Measurements from ENCODE around the gene CCL16.
"Not testable (repeated sequence)": the region's sequence is repeated elsewhere in the genome, so short reads cannot be mapped to it uniquely, and the experiment has no call there.

Gene CCL16

GRCh38 chr17:36001862-36002603 is 20.7 kb upstream of the CCL16 start:
- H3K4me3 Mint-ChIP-seq = no peak overlapping the region
- ATAC-seq (replicated peaks; ENCODE audit: extremely low read depth, poor library complexity, severe bottlenecking) = no peak

GRCh38 chr17:36001110-36001771 is 19.9 kb upstream of the CCL16 start, which contains the start of gene CCL15:
TSS of gene CCL15 (minus strand) at chr17:36001553. CDS start at chr17:36001492, 61 bp downstream.
- Mint-ChIP-seq H3K27me3 (no peaks in the 10 kb centered on the region), H3K4me3 (no peak within 1 kb of the TSS), H3K27ac (ENCODE audit: low read depth) (no peak within 1 kb of the TSS), H3K9me3 (no peaks in the 10 kb centered on the region), H3K36me3 (ENCODE audit: insufficient read depth) (no peaks in the 10 kb centered on the region), H3K4me1 (peaks cover 23% of the 10 kb centered on the region)
- ATAC-seq (replicated peaks; ENCODE audit: extremely low read depth, poor library complexity, severe bottlenecking) (no peak), DNase-seq (ENCODE audit: low spot score in 2 of 2) (no peak)

More at GRCh38 chr17:36001862-36002603, 20.7 kb upstream of the CCL16 start:
- Mint-ChIP-seq H3K27me3 (no peaks in the 10 kb centered on the region), H3K4me1 (peaks cover 25% of the 10 kb centered on the region), H3K9me3 (no peaks in the 10 kb centered on the region), H3K36me3 (ENCODE audit: insufficient read depth) (no peaks in the 10 kb centered on the region), H3K27ac (ENCODE audit: low read depth) (no peak overlapping the region)
- no peak for DNase-seq (ENCODE audit: low spot score in 2 of 2)

- H3K36me3 Mint-ChIP-seq (ENCODE audit: insufficient read depth) = no peaks in the 10 kb centered on the region
- H3K4me1 Mint-ChIP-seq = peaks cover 20% of the 10 kb centered on the region
- no peaks in the 10 kb centered on the region for H3K27me3 Mint-ChIP-seq
- H3K9me3 Mint-ChIP-seq = no peaks in the 10 kb centered on the region
- ATAC-seq (replicated peaks; ENCODE audit: extremely low read depth, poor library complexity, severe bottlenecking) (no peak), DNase-seq (ENCODE audit: low spot score in 2 of 2) (no peak)
- no peak overlapping the region for H3K27ac Mint-ChIP-seq (ENCODE audit: low read depth)
- no peak overlapping the region for H3K4me3 Mint-ChIP-seq
Observed at GRCh38 chr17:36000732-36001109, 19.4 kb upstream of the CCL16 start.

- Mint-ChIP-seq H3K4me3 (no peak overlapping the region), H3K4me1 (peaks cover 8% of the 10 kb centered on the region), H3K27ac (ENCODE audit: low read depth) (peak overlapping the region; percentile 44), H3K9me3 (no peaks in the 10 kb centered on the region), H3K36me3 (ENCODE audit: insufficient read depth) (no peaks in the 10 kb centered on the region), H3K27me3 (no peaks in the 10 kb centered on the region)
- no peak for DNase-seq (ENCODE audit: low spot score in 2 of 2)
- ATAC-seq (replicated peaks; ENCODE audit: extremely low read depth, poor library complexity, severe bottlenecking) = no peak
Observed at GRCh38 chr17:35998756-35999155, 17.5 kb upstream of the CCL16 start.

GRCh38 chr17:35998018-35998545 is 16.8 kb upstream of the CCL16 start:
- ATAC-seq (replicated peaks; ENCODE audit: extremely low read depth, poor library complexity, severe bottlenecking) (no peak), DNase-seq (ENCODE audit: low spot score in 2 of 2) (no peak)
- no peak overlapping the region for H3K4me3 Mint-ChIP-seq
- peaks cover 6% of the 10 kb centered on the region for H3K4me1 Mint-ChIP-seq
- H3K27ac Mint-ChIP-seq (ENCODE audit: low read depth) = peak overlapping the region; percentile 44
- no peaks in the 10 kb centered on the region for H3K27me3 Mint-ChIP-seq
- no peaks in the 10 kb centered on the region for H3K9me3 Mint-ChIP-seq
- H3K36me3 Mint-ChIP-seq (ENCODE audit: insufficient read depth) = no peaks in the 10 kb centered on the region

- not testable (repeated sequence) for H3K4me3 Mint-ChIP-seq; DNase-seq (ENCODE audit: low spot score in 2 of 2); H3K27me3 Mint-ChIP-seq; H3K27ac Mint-ChIP-seq (ENCODE audit: low read depth); H3K36me3 Mint-ChIP-seq (ENCODE audit: insufficient read depth); H3K4me1 Mint-ChIP-seq; ATAC-seq (replicated peaks; ENCODE audit: extremely low read depth, poor library complexity, severe bottlenecking); H3K9me3 Mint-ChIP-seq
Observed at GRCh38 chr17:35995346-35995745, 14.0 kb upstream of the CCL16 start.

GRCh38 chr17:35991075-35991474 is 9.8 kb upstream of the CCL16 start:
- H3K4me3 Mint-ChIP-seq = no peak overlapping the region
- peaks cover 5% of the 10 kb centered on the region for H3K9me3 Mint-ChIP-seq
- H3K4me1 Mint-ChIP-seq = no peaks in the 10 kb centered on the region
- no peak overlapping the region for H3K27ac Mint-ChIP-seq (ENCODE audit: low read depth)
- peaks cover 1% of the 10 kb centered on the region for H3K36me3 Mint-ChIP-seq (ENCODE audit: insufficient read depth)
- ATAC-seq (replicated peaks; ENCODE audit: extremely low read depth, poor library complexity, severe bottlenecking) (no peak), DNase-seq (ENCODE audit: low spot score in 2 of 2) (no peak)
- H3K27me3 Mint-ChIP-seq = no peaks in the 10 kb centered on the region

- no peak for DNase-seq (ENCODE audit: low spot score in 2 of 2)
- H3K36me3 Mint-ChIP-seq (ENCODE audit: insufficient read depth) = peaks cover 1% of the 10 kb centered on the region
- peaks cover 5% of the 10 kb centered on the region for H3K9me3 Mint-ChIP-seq
- H3K27me3 Mint-ChIP-seq = no peaks in the 10 kb centered on the region
- H3K4me3 Mint-ChIP-seq = no peak overlapping the region
- H3K4me1 Mint-ChIP-seq = no peaks in the 10 kb centered on the region
- H3K27ac Mint-ChIP-seq (ENCODE audit: low read depth) = no peak overlapping the region
- ATAC-seq (replicated peaks; ENCODE audit: extremely low read depth, poor library complexity, severe bottlenecking) = no peak
Observed at GRCh38 chr17:35988164-35988563, 6.9 kb upstream of the CCL16 start.

- Mint-ChIP-seq H3K36me3 (ENCODE audit: insufficient read depth) (peaks cover 1% of the 10 kb centered on the region), H3K27me3 (no peaks in the 10 kb centered on the region), H3K4me3 (no peak within 1 kb of the TSS), H3K4me1 (peaks cover 6% of the 10 kb centered on the region), H3K27ac (ENCODE audit: low read depth) (peak within 1 kb of the TSS; percentile 9), H3K9me3 (peaks cover 5% of the 10 kb centered on the region)
- no peak for DNase-seq (ENCODE audit: low spot score in 2 of 2)
- ATAC-seq (replicated peaks; ENCODE audit: extremely low read depth, poor library complexity, severe bottlenecking) = no peak
Observed at GRCh38 chr17:35986643-35987042, 5.3 kb upstream of the CCL16 start, which contains the start of gene CCL14. TSS of gene CCL14 (minus strand) at chr17:35986729. CDS start at chr17:35986649, 80 bp downstream.

- no peak for DNase-seq (ENCODE audit: low spot score in 2 of 2)
- Mint-ChIP-seq H3K4me3 (no peak overlapping the region), H3K36me3 (ENCODE audit: insufficient read depth) (peaks cover 1% of the 10 kb centered on the region), H3K27me3 (no peaks in the 10 kb centered on the region), H3K4me1 (peaks cover 6% of the 10 kb centered on the region), H3K9me3 (peaks cover 5% of the 10 kb centered on the region), H3K27ac (ENCODE audit: low read depth) (no peak overlapping the region)
- ATAC-seq (replicated peaks; ENCODE audit: extremely low read depth, poor library complexity, severe bottlenecking) = no peak
Observed at GRCh38 chr17:35984140-35984539, 2.8 kb upstream of the CCL16 start.

- no peaks in the 10 kb centered on the region for H3K27me3 Mint-ChIP-seq
- no peaks in the 10 kb centered on the region for H3K9me3 Mint-ChIP-seq
- H3K4me1 Mint-ChIP-seq = peaks cover 6% of the 10 kb centered on the region
- H3K27ac Mint-ChIP-seq (ENCODE audit: low read depth) = no peak overlapping the region
- DNase-seq (ENCODE audit: low spot score in 2 of 2) = no peak
- no peak for ATAC-seq (replicated peaks; ENCODE audit: extremely low read depth, poor library complexity, severe bottlenecking)
- no peaks in the 10 kb centered on the region for H3K36me3 Mint-ChIP-seq (ENCODE audit: insufficient read depth)
- no peak overlapping the region for H3K4me3 Mint-ChIP-seq
Observed at GRCh38 chr17:35982409-35983191, 1.3 kb upstream of the CCL16 start.

GRCh38 chr17:35981908-35982330 is 622 bp upstream of the CCL16 start:
- Mint-ChIP-seq H3K36me3 (ENCODE audit: insufficient read depth) (no peaks in the 10 kb centered on the region), H3K9me3 (no peaks in the 10 kb centered on the region), H3K27ac (ENCODE audit: low read depth) (no peak overlapping the region), H3K27me3 (no peaks in the 10 kb centered on the region), H3K4me3 (no peak overlapping the region), H3K4me1 (peaks cover 6% of the 10 kb centered on the region)
- ATAC-seq (replicated peaks; ENCODE audit: extremely low read depth, poor library complexity, severe bottlenecking) (no peak), DNase-seq (ENCODE audit: low spot score in 2 of 2) (no peak)
